Fibroblast of the aortic adventitia (primary cell): ENCODE results near the gene RAC2. TPM values are rescaled to one million over a fixed set of nuclear protein-coding genes. Genes with fewer than 3 reads are reported as not detected.
A peak's percentile ranks its signal among the peaks of the same experiment; 100 is the strongest.

Experiments
- DNase-seq: peaks from one replicate; pipeline ENCODE4 v3.0.0-alpha.2; 2010; ENCODE audit warnings: low read depth
- H3K4me3 ChIP-seq: 2 replicates; pipeline ENCODE4 v1.5.1; 2011; ENCODE audit warnings: low read depth, mild to moderate bottlenecking, control low read depth, low read length, moderate library complexity
- CTCF ChIP-seq: IDR thresholded peaks from 2 replicates; pipeline ENCODE4 v1.5.1; 2011; ENCODE audit warnings: mild to moderate bottlenecking, low read length, control low read depth, inconsistent platforms; ENCODE audit not compliant: insufficient read depth
- total RNA-seq: library from RNA; depleted of rRNA; stranded (reverse); fragments of >200 nt; gene quantifications from 2 replicates; pipeline ENCODE4 v1.2.3, GENCODE V29; 2012; ENCODE audit warnings: low replicate concordance

The RAC2 gene
- total RNA-seq, 1 donor: 14.4 TPM

GRCh38 chr22:37186228-37186996, 57.7 kb downstream of the RAC2 start:
- peak overlapping the region; percentile 78 for H3K4me3 ChIP-seq
- TF ChIP-seq CTCF: no peak
- peak; percentile 88 for DNase-seq

- no peak for DNase-seq
- H3K4me3 ChIP-seq: no peak overlapping the region
- no peak for TF ChIP-seq CTCF
Measured at GRCh38 chr22:37185646-37186227, 58.3 kb downstream of the RAC2 start.

GRCh38 chr22:37184816-37185541, 59.1 kb downstream of the RAC2 start:
- H3K4me3 ChIP-seq: no peak overlapping the region
- TF ChIP-seq CTCF: no peak
- DNase-seq: no peak

GRCh38 chr22:37184380-37184755, 59.7 kb downstream of the RAC2 start:
- H3K4me3 ChIP-seq: no peak overlapping the region
- DNase-seq: no peak
- TF ChIP-seq CTCF: no peak

- no peak overlapping the region for H3K4me3 ChIP-seq
- DNase-seq: no peak
- no peak for TF ChIP-seq CTCF
Measured at GRCh38 chr22:37183432-37184379, 60.4 kb downstream of the RAC2 start.

GRCh38 chr22:37182949-37183245, 61.2 kb downstream of the RAC2 start:
- H3K4me3 ChIP-seq: no peak overlapping the region
- TF ChIP-seq CTCF: no peak
- DNase-seq: no peak
